T1000 (cell line): Measurements from ENCODE around the gene ANKRD49.

ENCODE experiments used
- DNase-seq: peaks from one replicate; lab custom pipeline; 2025; ENCODE audit warnings: mixed read lengths; lab: John Stamatoyannopoulos, UW

The ANKRD49 gene

GRCh38 chr11:94544646-94545263 lies 51.0 kb downstream of the ANKRD49 start:
- no peak for DNase-seq

GRCh38 chr11:94545264-94546161 lies 51.7 kb downstream of the ANKRD49 start:
- no peak for DNase-seq

GRCh38 chr11:94546162-94546470 lies 52.3 kb downstream of the ANKRD49 start:
- no peak for DNase-seq

GRCh38 chr11:94546886-94547285 lies 53.1 kb downstream of the ANKRD49 start:
- no peak for DNase-seq

- DNase-seq, result no peak
Measured at GRCh38 chr11:94549146-94549545, 55.4 kb downstream of the ANKRD49 start.
